ENCODE results near the gene ID1. TPM values are rescaled to one million over a fixed set of nuclear protein-coding genes. Genes with fewer than 3 reads are reported as not detected.
A peak's percentile ranks its signal among the peaks of the same experiment; 100 is the strongest.

The ID1 gene
- total RNA-seq, 1 donor from 2014 or later, result 92.0 TPM

- Mint-ChIP-seq H3K27me3 (ENCODE audit: unreplicated experiment) (peaks cover 13% of the 10 kb centered on the region), H3K27ac (ENCODE audit: unreplicated experiment) (no peak overlapping the region), H3K4me3 (ENCODE audit: unreplicated experiment) (no peak overlapping the region), H3K36me3 (ENCODE audit: unreplicated experiment) (no peaks in the 10 kb centered on the region), H3K4me1 (ENCODE audit: low read depth, unreplicated experiment) (no peaks in the 10 kb centered on the region), H3K9me3 (ENCODE audit: unreplicated experiment) (peaks cover 5% of the 10 kb centered on the region)
- no peak for DNase-seq
- TF ChIP-seq CTCF (IDR thresholded peaks at IDR 0.05; ENCODE audit: partially characterized antibody, unreplicated experiment), result no peak
Measured at GRCh38 chr20:31630187-31630790, 25.2 kb downstream of the ID1 start.

- Mint-ChIP-seq H3K36me3 (ENCODE audit: unreplicated experiment) (no peaks in the 10 kb centered on the region), H3K27ac (ENCODE audit: unreplicated experiment) (no peak overlapping the region), H3K9me3 (ENCODE audit: unreplicated experiment) (peaks cover 9% of the 10 kb centered on the region), H3K4me1 (ENCODE audit: low read depth, unreplicated experiment) (peaks cover 2% of the 10 kb centered on the region), H3K27me3 (ENCODE audit: unreplicated experiment) (peaks cover 17% of the 10 kb centered on the region), H3K4me3 (ENCODE audit: unreplicated experiment) (peak overlapping the region; percentile 6)
- no peak for DNase-seq
- no peak for TF ChIP-seq CTCF (IDR thresholded peaks at IDR 0.05; ENCODE audit: partially characterized antibody, unreplicated experiment)
Measured at GRCh38 chr20:31632548-31633338, 27.7 kb downstream of the ID1 start.

- H3K27me3 Mint-ChIP-seq (ENCODE audit: unreplicated experiment), result peaks cover 17% of the 10 kb centered on the region
- peaks cover 5% of the 10 kb centered on the region for H3K4me1 Mint-ChIP-seq (ENCODE audit: low read depth, unreplicated experiment)
- no peaks in the 10 kb centered on the region for H3K36me3 Mint-ChIP-seq (ENCODE audit: unreplicated experiment)
- DNase-seq, result no peak
- no peak overlapping the region for H3K27ac Mint-ChIP-seq (ENCODE audit: unreplicated experiment)
- H3K4me3 Mint-ChIP-seq (ENCODE audit: unreplicated experiment), result no peak overlapping the region
- peaks cover 9% of the 10 kb centered on the region for H3K9me3 Mint-ChIP-seq (ENCODE audit: unreplicated experiment)
- TF ChIP-seq CTCF (IDR thresholded peaks at IDR 0.05; ENCODE audit: partially characterized antibody, unreplicated experiment), result no peak
Measured at GRCh38 chr20:31633339-31633914, 28.3 kb downstream of the ID1 start.

GRCh38 chr20:31637660-31638059, 32.6 kb downstream of the ID1 start, which contains the start of gene COX4I2:
COX4I2 (plus strand) TSS chr20:31637912; CDS start chr20:31639018, 1,106 bp downstream.
- H3K4me1 Mint-ChIP-seq (ENCODE audit: low read depth, unreplicated experiment), result peaks cover 5% of the 10 kb centered on the region
- no peaks in the 10 kb centered on the region for H3K36me3 Mint-ChIP-seq (ENCODE audit: unreplicated experiment)
- no peak for DNase-seq
- peak within 1 kb of the TSS; percentile 28 for H3K4me3 Mint-ChIP-seq (ENCODE audit: unreplicated experiment)
- peaks cover 6% of the 10 kb centered on the region for H3K9me3 Mint-ChIP-seq (ENCODE audit: unreplicated experiment)
- no peak within 1 kb of the TSS for H3K27ac Mint-ChIP-seq (ENCODE audit: unreplicated experiment)
- TF ChIP-seq CTCF (IDR thresholded peaks at IDR 0.05; ENCODE audit: partially characterized antibody, unreplicated experiment), result no peak
- peaks cover 15% of the 10 kb centered on the region for H3K27me3 Mint-ChIP-seq (ENCODE audit: unreplicated experiment)

Measured in glutamatergic neuron (in vitro differentiated cells).